HPDE6-E6E7 (cell line): ENCODE results near the gene ZBTB38.

Experiments used
- DNase-seq: peaks from one replicate; pipeline ENCODE4 v3.0.0; 2011; ENCODE audit warnings: missing footprints; ENCODE audit errors: extremely low spot score

The ZBTB38 gene

GRCh38 chr3:141386611-141387111 is 18.4 kb downstream of the ZBTB38 start:
- no peak for DNase-seq

GRCh38 chr3:141387516-141387915 is 19.2 kb downstream of the ZBTB38 start:
- no peak for DNase-seq

GRCh38 chr3:141388395-141388794 is 20.1 kb downstream of the ZBTB38 start:
- DNase-seq, result no peak

- DNase-seq, result no peak
These were observed 20.7 kb downstream of the ZBTB38 start for GRCh38 chr3:141388823-141389621.

GRCh38 chr3:141389703-141390102 is 21.4 kb downstream of the ZBTB38 start:
- DNase-seq, result no peak

GRCh38 chr3:141390747-141391146 is 22.4 kb downstream of the ZBTB38 start:
- no peak for DNase-seq

GRCh38 chr3:141391298-141391990 is 23.1 kb downstream of the ZBTB38 start:
- no peak for DNase-seq

GRCh38 chr3:141391991-141392316 is 23.6 kb downstream of the ZBTB38 start:
- DNase-seq, result no peak

GRCh38 chr3:141392416-141392815 is 24.1 kb downstream of the ZBTB38 start:
- DNase-seq, result no peak

- DNase-seq, result no peak
These were observed 24.8 kb downstream of the ZBTB38 start for GRCh38 chr3:141392897-141393734.

- DNase-seq, result no peak
These were observed 25.4 kb downstream of the ZBTB38 start for GRCh38 chr3:141393735-141394076.

- DNase-seq, result no peak
These were observed 26.3 kb downstream of the ZBTB38 start for GRCh38 chr3:141394560-141394959.

- DNase-seq, result no peak
These were observed 26.8 kb downstream of the ZBTB38 start for GRCh38 chr3:141395005-141395589.

GRCh38 chr3:141397996-141398395 is 29.7 kb downstream of the ZBTB38 start:
- no peak for DNase-seq

- DNase-seq, result no peak
These were observed 30.9 kb downstream of the ZBTB38 start for GRCh38 chr3:141399200-141399599.

- DNase-seq, result no peak
These were observed 32.0 kb downstream of the ZBTB38 start for GRCh38 chr3:141400073-141400971.

- DNase-seq, result no peak
These were observed 32.8 kb downstream of the ZBTB38 start for GRCh38 chr3:141401095-141401494.

GRCh38 chr3:141401573-141402475 is 33.5 kb downstream of the ZBTB38 start:
- DNase-seq, result no peak

GRCh38 chr3:141402476-141403171 is 34.3 kb downstream of the ZBTB38 start:
- peak; percentile 16 for DNase-seq
